Measurements from ENCODE around the gene TMEM39B. TPM values are rescaled to one million over a fixed set of nuclear protein-coding genes. Genes with fewer than 3 reads are reported as not detected.

Gene TMEM39B
- total RNA-seq, 1 donor from 2014 or later: 14.1 TPM

DNA sequence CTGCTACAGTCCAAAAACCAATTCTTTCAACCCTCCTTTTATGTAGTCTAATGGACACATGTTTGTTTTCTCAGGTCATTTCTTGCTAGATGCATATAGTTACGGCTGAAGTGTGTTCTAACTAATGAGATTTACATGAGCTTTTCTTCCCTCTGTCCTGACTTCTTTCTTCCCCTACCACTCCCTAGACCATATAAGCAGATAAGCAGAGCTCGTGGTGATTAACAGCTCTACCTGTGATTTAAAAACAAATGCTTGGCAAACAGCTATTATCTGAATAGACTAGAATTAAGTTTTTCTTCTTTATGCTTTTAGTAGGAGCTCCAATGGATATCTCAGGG lies 40.5 kb upstream of the TMEM39B start:
- no peak for DNase-seq (ENCODE audit: low spot score)
- no peaks in the 10 kb centered on the region for H3K27me3 Mint-ChIP-seq (ENCODE audit: low read depth)
- TF ChIP-seq, protein P1, sequence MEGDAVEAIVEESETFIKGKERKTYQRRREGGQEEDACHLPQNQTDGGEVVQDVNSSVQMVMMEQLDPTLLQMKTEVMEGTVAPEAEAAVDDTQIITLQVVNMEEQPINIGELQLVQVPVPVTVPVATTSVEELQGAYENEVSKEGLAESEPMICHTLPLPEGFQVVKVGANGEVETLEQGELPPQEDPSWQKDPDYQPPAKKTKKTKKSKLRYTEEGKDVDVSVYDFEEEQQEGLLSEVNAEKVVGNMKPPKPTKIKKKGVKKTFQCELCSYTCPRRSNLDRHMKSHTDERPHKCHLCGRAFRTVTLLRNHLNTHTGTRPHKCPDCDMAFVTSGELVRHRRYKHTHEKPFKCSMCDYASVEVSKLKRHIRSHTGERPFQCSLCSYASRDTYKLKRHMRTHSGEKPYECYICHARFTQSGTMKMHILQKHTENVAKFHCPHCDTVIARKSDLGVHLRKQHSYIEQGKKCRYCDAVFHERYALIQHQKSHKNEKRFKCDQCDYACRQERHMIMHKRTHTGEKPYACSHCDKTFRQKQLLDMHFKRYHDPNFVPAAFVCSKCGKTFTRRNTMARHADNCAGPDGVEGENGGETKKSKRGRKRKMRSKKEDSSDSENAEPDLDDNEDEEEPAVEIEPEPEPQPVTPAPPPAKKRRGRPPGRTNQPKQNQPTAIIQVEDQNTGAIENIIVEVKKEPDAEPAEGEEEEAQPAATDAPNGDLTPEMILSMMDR (IDR thresholded peaks at IDR 0.05): no peak
- peak overlapping the region; percentile 82 for H3K27ac Mint-ChIP-seq (ENCODE audit: unreplicated experiment)
- peaks cover 22% of the 10 kb centered on the region for H3K36me3 Mint-ChIP-seq (ENCODE audit: low read depth)
- H3K9me3 Mint-ChIP-seq (ENCODE audit: low read depth): no peaks in the 10 kb centered on the region
- H3K4me3 Mint-ChIP-seq (ENCODE audit: unreplicated experiment): no peak overlapping the region
- H3K4me1 Mint-ChIP-seq (ENCODE audit: low read depth): peaks cover 66% of the 10 kb centered on the region

DNA sequence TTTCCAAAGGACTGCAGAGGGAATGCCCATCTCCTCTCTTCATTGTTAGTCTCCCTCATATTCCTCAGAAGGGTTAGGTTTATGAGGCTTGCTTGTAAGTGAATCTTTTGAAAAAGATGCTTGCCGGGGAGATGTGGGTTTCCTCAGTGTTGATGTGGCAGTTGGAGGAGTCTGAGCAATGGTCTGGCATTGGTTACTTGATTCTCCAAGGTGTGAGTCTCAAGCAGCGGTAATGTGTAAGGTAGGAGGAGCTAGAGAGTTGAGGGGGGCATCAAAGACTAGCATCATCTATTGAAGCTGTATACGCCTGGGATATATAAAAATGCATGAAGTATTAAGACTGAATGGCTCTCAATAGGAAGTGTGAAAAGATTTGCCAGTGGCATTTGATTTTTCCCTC lies 37.6 kb upstream of the TMEM39B start:
- H3K4me3 Mint-ChIP-seq (ENCODE audit: unreplicated experiment): no peak overlapping the region
- H3K27ac Mint-ChIP-seq (ENCODE audit: unreplicated experiment): peak overlapping the region; percentile 43
- TF ChIP-seq, protein P1 (IDR thresholded peaks at IDR 0.05): no peak
- H3K4me1 Mint-ChIP-seq (ENCODE audit: low read depth): peaks cover 50% of the 10 kb centered on the region
- H3K36me3 Mint-ChIP-seq (ENCODE audit: low read depth): peaks cover 35% of the 10 kb centered on the region
- H3K9me3 Mint-ChIP-seq (ENCODE audit: low read depth): no peaks in the 10 kb centered on the region
- DNase-seq (ENCODE audit: low spot score): no peak
- H3K27me3 Mint-ChIP-seq (ENCODE audit: low read depth): no peaks in the 10 kb centered on the region

DNA sequence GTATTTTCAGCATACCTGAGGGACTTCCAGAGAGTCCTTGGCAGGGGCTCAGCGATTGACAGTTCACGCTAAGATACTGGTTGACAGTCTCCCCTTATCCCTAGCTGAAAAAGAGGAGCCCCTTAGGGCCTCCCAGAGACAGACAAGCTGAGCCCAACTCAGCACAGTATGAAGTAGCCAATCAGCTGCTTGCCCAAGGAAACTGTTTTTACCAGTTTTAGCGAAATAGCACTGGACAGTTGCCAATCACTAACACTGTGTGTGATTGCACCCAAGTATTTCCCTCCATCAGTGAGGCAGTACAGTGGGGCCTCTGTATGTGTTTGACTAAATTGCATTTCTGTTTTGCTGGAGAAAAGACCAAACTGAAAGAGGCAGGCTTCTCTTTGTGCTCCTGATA lies 32.0 kb upstream of the TMEM39B start:
- no peak for DNase-seq (ENCODE audit: low spot score)
- H3K27me3 Mint-ChIP-seq (ENCODE audit: low read depth): no peaks in the 10 kb centered on the region
- H3K27ac Mint-ChIP-seq (ENCODE audit: unreplicated experiment): no peak overlapping the region
- no peak overlapping the region for H3K4me3 Mint-ChIP-seq (ENCODE audit: unreplicated experiment)
- peaks cover 43% of the 10 kb centered on the region for H3K36me3 Mint-ChIP-seq (ENCODE audit: low read depth)
- no peaks in the 10 kb centered on the region for H3K9me3 Mint-ChIP-seq (ENCODE audit: low read depth)
- peaks cover 8% of the 10 kb centered on the region for H3K4me1 Mint-ChIP-seq (ENCODE audit: low read depth)
- TF ChIP-seq, protein P1 (IDR thresholded peaks at IDR 0.05): no peak

DNA sequence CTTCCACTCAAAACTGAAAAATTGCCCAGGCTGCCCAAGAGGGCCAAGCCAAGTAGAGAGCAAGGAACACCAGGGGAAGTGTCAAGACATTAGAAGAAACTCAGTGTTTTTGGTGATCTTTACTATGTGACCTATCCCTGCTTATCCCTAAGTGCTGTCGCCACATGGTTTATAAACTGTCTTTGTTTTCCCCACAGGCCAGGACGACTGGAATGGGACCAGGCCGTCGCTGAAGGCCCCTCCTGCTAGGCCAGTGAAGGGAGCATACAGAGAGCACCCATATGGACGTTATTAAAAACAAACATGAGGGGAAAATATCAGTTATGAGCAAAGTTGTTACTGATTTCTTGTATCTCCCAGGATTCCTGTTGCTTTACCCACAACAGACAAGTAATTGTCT lies 30.4 kb upstream of the TMEM39B start:
- H3K9me3 Mint-ChIP-seq (ENCODE audit: low read depth): no peaks in the 10 kb centered on the region
- TF ChIP-seq, protein P1 (IDR thresholded peaks at IDR 0.05): no peak
- peaks cover 41% of the 10 kb centered on the region for H3K36me3 Mint-ChIP-seq (ENCODE audit: low read depth)
- H3K27me3 Mint-ChIP-seq (ENCODE audit: low read depth): no peaks in the 10 kb centered on the region
- H3K4me1 Mint-ChIP-seq (ENCODE audit: low read depth): peaks cover 4% of the 10 kb centered on the region
- no peak overlapping the region for H3K4me3 Mint-ChIP-seq (ENCODE audit: unreplicated experiment)
- H3K27ac Mint-ChIP-seq (ENCODE audit: unreplicated experiment): no peak overlapping the region
- DNase-seq (ENCODE audit: low spot score): no peak

DNA sequence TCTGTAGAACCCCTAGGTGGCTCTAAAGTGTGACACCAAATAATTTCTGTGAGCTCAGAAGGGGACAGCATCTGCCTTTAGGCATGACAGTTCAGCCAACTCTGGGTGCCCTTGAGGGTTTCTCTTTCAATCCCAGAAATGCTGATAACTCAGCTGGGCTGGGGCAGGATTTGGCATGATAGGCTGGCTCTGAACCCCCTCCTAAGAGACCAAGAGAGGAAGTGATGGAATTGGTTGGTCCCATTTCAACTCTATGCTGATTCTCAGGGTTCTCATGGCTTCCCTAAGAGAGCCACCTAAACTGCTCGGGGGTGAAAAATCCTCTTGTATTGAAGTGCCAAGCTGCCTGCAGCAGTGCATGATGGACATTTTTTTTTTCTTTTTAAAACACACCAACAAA lies 28.5 kb upstream of the TMEM39B start:
- Mint-ChIP-seq H3K9me3 (ENCODE audit: low read depth) (no peaks in the 10 kb centered on the region), H3K4me1 (ENCODE audit: low read depth) (peaks cover 14% of the 10 kb centered on the region), H3K27ac (ENCODE audit: unreplicated experiment) (no peak overlapping the region), H3K36me3 (ENCODE audit: low read depth) (peaks cover 39% of the 10 kb centered on the region), H3K4me3 (ENCODE audit: unreplicated experiment) (no peak overlapping the region), H3K27me3 (ENCODE audit: low read depth) (no peaks in the 10 kb centered on the region)
- DNase-seq (ENCODE audit: low spot score): no peak
- TF ChIP-seq, protein P1 (IDR thresholded peaks at IDR 0.05): no peak
